T-helper 2 cell (primary cell): Measurements from ENCODE around the gene TTC33.

Experiments used
- DNase-seq, 5 experiments: peaks; one replicate each; pipeline versions ENCODE4 v3.0.0 to v3.0.0-alpha.2; 2012 to 2022

TTC33 gene

GRCh38 chr5:40607202-40607601 lies 148.6 kb downstream of the TTC33 start:
- no peak for DNase-seq

GRCh38 chr5:40606077-40606765 lies 149.5 kb downstream of the TTC33 start:
- no peak for DNase-seq

- DNase-seq = peak in 1 of 5 experiments; percentile 66
These were observed 150.3 kb downstream of the TTC33 start for GRCh38 chr5:40605295-40605958.

- DNase-seq = no peak
These were observed 152.4 kb downstream of the TTC33 start for GRCh38 chr5:40603378-40603777.

- DNase-seq = no peak
These were observed 154.4 kb downstream of the TTC33 start for GRCh38 chr5:40601198-40601868.

GRCh38 chr5:40600383-40600782 lies 155.4 kb downstream of the TTC33 start:
- DNase-seq = no peak

GRCh38 chr5:40599676-40600075 lies 156.1 kb downstream of the TTC33 start:
- DNase-seq = no peak

GRCh38 chr5:40594811-40595210 lies 160.9 kb downstream of the TTC33 start:
- DNase-seq = no peak

GRCh38 chr5:40591727-40592396 lies 163.9 kb downstream of the TTC33 start:
- peak in 1 of 5 experiments; percentile 88 for DNase-seq

- DNase-seq = no peak
These were observed 168.4 kb downstream of the TTC33 start for GRCh38 chr5:40587376-40587775.

- DNase-seq = no peak
These were observed 170.1 kb downstream of the TTC33 start for GRCh38 chr5:40585537-40586267.

GRCh38 chr5:40584054-40584453 lies 171.7 kb downstream of the TTC33 start:
- no peak for DNase-seq

GRCh38 chr5:40578501-40579451 lies 177.0 kb downstream of the TTC33 start:
- DNase-seq = peak in 2 of 5 experiments; percentile 45 to 89

GRCh38 chr5:40577718-40578117 lies 178.0 kb downstream of the TTC33 start:
- no peak for DNase-seq

GRCh38 chr5:40575921-40576320 lies 179.8 kb downstream of the TTC33 start:
- no peak for DNase-seq

- no peak for DNase-seq
These were observed 180.3 kb downstream of the TTC33 start for GRCh38 chr5:40575411-40575810.

- DNase-seq = no peak
These were observed 182.8 kb downstream of the TTC33 start for GRCh38 chr5:40572937-40573336.

GRCh38 chr5:40572391-40572790 lies 183.4 kb downstream of the TTC33 start:
- DNase-seq = no peak

- no peak for DNase-seq
These were observed 184.0 kb downstream of the TTC33 start for GRCh38 chr5:40571729-40572128.

GRCh38 chr5:40570408-40571129 lies 185.2 kb downstream of the TTC33 start:
- no peak for DNase-seq
